Colonic mucosa (tissue), 4 donors: ENCODE measurements around the gene ARL14EPL. TPM values are rescaled to one million over a fixed set of nuclear protein-coding genes. Genes with fewer than 3 reads are reported as not detected.
"Not testable (repeated sequence)": the region's sequence is repeated elsewhere in the genome, so short reads cannot be mapped to it uniquely, and the experiment has no call there.

Experiments used
- DNase-seq: peaks from one replicate; pipeline ENCODE4 v3.0.0-alpha.2; 2020
- H3K27ac ChIP-seq: fragments of 200-600 bp; one replicate; pipeline ENCODE4 v1.8.0; 2021
- H3K27me3 ChIP-seq: fragments of 200-600 bp; one replicate; pipeline ENCODE4 v1.8.0; 2021
- H3K36me3 ChIP-seq: fragments of 200-600 bp; one replicate; pipeline ENCODE4 v1.8.0; 2021
- H3K4me1 ChIP-seq: fragments of 200-600 bp; one replicate; pipeline ENCODE4 v1.8.0; 2021; ENCODE audit warnings: mild to moderate bottlenecking
- H3K4me3 ChIP-seq: fragments of 200-600 bp; one replicate; pipeline ENCODE4 v1.8.0; 2021
- H3K9ac ChIP-seq, 2 donors: one replicate each; pipeline ENCODE4 v1.7.0; 2013; ENCODE audit warnings: control low read depth in 2 of 2, low read depth in 2 of 2, low read length in 2 of 2
- H3K9me3 ChIP-seq: fragments of 200-600 bp; one replicate; pipeline ENCODE4 v1.8.0; 2021
- CTCF ChIP-seq: fragments of 200-600 bp; IDR thresholded peaks from one replicate; pipeline ENCODE4 v1.8.0; 2022; ENCODE audit warnings: antibody characterized with exemption, mild to moderate bottlenecking
- intact Hi-C: fragments of 100-400 bp; cut with DNase I; formaldehyde crosslinking; loops from one replicate; pipeline ENCODE4 v1.14.1; 2022
- total RNA-seq, 2 donors: library from RNA; stranded (reverse); fragmentation: NEBNext Ultra II Directional in 1 of 2; extraction: Animal tissue kit (Norgen Biotek cat#: 25700) in 1 of 2; gene quantifications; one replicate each; pipeline ENCODE4 v1.2.1, GENCODE V29; 2021
- donor health status: healthy.
- donor health status: DM: no; HTN: no; CAD: no.
- donor health status: DM: no; HTN: no; CAD: no.

Gene ARL14EPL
- total RNA-seq, 2 donors from 2014 or later = not detected

GRCh38 chr5:116091416-116091815 lies 59.1 kb downstream of the ARL14EPL start:
- no peak for TF ChIP-seq CTCF
- Histone ChIP-seq H3K9ac (no peak overlapping the region), H3K27ac (no peak overlapping the region), H3K27me3 (no peaks in the 10 kb centered on the region), H3K4me1 (no peaks in the 10 kb centered on the region), H3K9me3 (no peaks in the 10 kb centered on the region), H3K36me3 (peaks cover 13% of the 10 kb centered on the region), H3K4me3 (no peak overlapping the region)
- intact Hi-C loops = no loop called here
- no peak for DNase-seq

GRCh38 chr5:116097301-116097700 lies 65.0 kb downstream of the ARL14EPL start:
- Histone ChIP-seq H3K9me3 (no peaks in the 10 kb centered on the region), H3K36me3 (peaks cover 13% of the 10 kb centered on the region), H3K4me1 (no peaks in the 10 kb centered on the region), H3K27ac (no peak overlapping the region), H3K4me3 (no peak overlapping the region), H3K27me3 (no peaks in the 10 kb centered on the region), H3K9ac (no peak overlapping the region)
- no peak for TF ChIP-seq CTCF
- DNase-seq = no peak
- intact Hi-C loops = no loop called here

GRCh38 chr5:116098998-116099397 lies 66.7 kb downstream of the ARL14EPL start:
- H3K4me3 ChIP-seq = no peak overlapping the region
- DNase-seq = no peak
- no peaks in the 10 kb centered on the region for H3K4me1 ChIP-seq
- no peak overlapping the region for H3K9ac ChIP-seq
- H3K27ac ChIP-seq = no peak overlapping the region
- TF ChIP-seq CTCF = no peak
- no peaks in the 10 kb centered on the region for H3K9me3 ChIP-seq
- H3K27me3 ChIP-seq = no peaks in the 10 kb centered on the region
- no peaks in the 10 kb centered on the region for H3K36me3 ChIP-seq
- intact Hi-C loops = no loop called here

- H3K27ac ChIP-seq, H3K9ac ChIP-seq, H3K4me1 ChIP-seq, H3K9me3 ChIP-seq, H3K27me3 ChIP-seq, H3K36me3 ChIP-seq, intact Hi-C loops, H3K4me3 ChIP-seq, DNase-seq: not testable (repeated sequence)
Observed at GRCh38 chr5:116104941-116105340, 72.7 kb downstream of the ARL14EPL start.

Other genes with a start within 250 kb of the ARL14EPL start
- gene CDO1, start 215.8 kb upstream of the ARL14EPL start, total RNA-seq = under 1 TPM; 0.27 to 0.58 TPM
- gene ATG12, start 190.9 kb upstream of the ARL14EPL start, total RNA-seq = 10 to 100 TPM; 24.5 to 38.9 TPM
- 100 to 1,000 TPM in 1 of 2 donors, 10 to 100 TPM in 1; 56.7 to 105 TPM for gene AP3S1, start 190.5 kb upstream of the ARL14EPL start, total RNA-seq
- under 1 TPM; 0.10 to 0.90 TPM for gene LVRN, start 70.0 kb upstream of the ARL14EPL start, total RNA-seq
- 10 to 100 TPM; 24.8 to 26.5 TPM for gene COMMD10, start 52.6 kb downstream of the ARL14EPL start, total RNA-seq